ENCODE results near the gene WNT5A.

The WNT5A gene

GRCh38 chr3:55423782-55424181 is 63.3 kb downstream of the WNT5A start:
- TF ChIP-seq CTCF (conservative IDR thresholded peaks at IDR 0.05; ENCODE audit: low read depth, low read length) = no peak
- H3K4me3 ChIP-seq (ENCODE audit: low read depth, low read length) = no peak overlapping the region
- no peak for DNase-seq (ENCODE audit: low read depth)

GRCh38 chr3:55417211-55417610 is 69.9 kb downstream of the WNT5A start:
- DNase-seq (ENCODE audit: low read depth) = no peak
- H3K4me3 ChIP-seq (ENCODE audit: low read depth, low read length) = no peak overlapping the region
- no peak for TF ChIP-seq CTCF (conservative IDR thresholded peaks at IDR 0.05; ENCODE audit: low read depth, low read length)

GRCh38 chr3:55416331-55416821 is 70.7 kb downstream of the WNT5A start:
- DNase-seq (ENCODE audit: low read depth) = peak; percentile 84
- no peak overlapping the region for H3K4me3 ChIP-seq (ENCODE audit: low read depth, low read length)
- no peak for TF ChIP-seq CTCF (conservative IDR thresholded peaks at IDR 0.05; ENCODE audit: low read depth, low read length)

Measured in choroid plexus epithelial cell (primary cell).